ENCODE results near the gene NUTF2.
A peak's percentile ranks its signal among the peaks of the same experiment; 100 is the strongest.
"Not testable (repeated sequence)": the region's sequence is repeated elsewhere in the genome, so short reads cannot be mapped to it uniquely, and the experiment has no call there.

Gene NUTF2

DNA sequence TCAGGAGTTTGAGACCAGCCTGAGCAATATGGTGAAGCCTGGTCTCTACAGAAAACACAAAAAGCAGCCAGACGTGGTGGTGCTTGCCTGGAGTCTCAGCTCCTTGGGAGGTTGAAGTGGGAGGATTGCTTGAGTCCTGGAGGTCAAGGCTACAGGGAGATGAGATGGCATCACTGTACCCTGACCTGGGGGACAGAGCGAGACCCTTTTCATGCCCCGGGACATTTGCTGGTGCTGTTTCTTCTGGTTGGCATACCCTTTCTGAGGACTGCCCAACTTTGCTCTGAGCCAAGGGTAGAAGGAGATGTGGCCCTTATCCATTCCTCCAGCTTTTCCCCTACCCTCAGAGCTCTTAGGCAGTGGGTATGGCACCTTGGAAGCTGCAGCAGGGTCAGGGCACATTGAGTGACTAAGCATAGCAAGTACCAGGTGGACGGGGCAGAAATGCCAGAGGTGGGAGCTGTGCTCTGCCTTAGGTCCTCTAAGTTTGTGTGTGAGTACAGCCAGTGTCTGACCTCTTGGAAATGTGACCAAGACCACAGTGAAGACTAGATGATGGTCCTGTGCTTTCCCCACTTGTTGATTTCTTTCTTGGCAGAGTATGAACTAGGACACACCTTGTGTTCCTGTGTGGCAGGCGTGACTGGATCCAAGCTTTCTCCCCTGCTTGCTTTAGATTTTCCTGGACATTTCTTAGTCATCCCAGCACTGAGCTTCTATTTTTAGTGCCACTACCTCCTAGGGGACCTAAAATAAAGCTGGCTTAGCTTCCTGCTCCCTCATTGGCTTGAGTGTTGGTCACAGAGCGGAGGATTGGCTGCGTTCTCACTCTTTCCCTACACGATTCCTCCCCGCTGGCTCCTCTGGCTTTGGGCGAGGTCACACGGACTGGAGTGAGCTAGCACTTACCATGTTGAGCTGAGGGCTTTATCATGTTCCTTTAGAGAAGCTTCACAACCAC, 16.2 kb downstream of the NUTF2 start:
- DNase-seq (ENCODE audit: low read depth in 3 of 3, low spot score in 1 of 3) = no peak

DNA sequence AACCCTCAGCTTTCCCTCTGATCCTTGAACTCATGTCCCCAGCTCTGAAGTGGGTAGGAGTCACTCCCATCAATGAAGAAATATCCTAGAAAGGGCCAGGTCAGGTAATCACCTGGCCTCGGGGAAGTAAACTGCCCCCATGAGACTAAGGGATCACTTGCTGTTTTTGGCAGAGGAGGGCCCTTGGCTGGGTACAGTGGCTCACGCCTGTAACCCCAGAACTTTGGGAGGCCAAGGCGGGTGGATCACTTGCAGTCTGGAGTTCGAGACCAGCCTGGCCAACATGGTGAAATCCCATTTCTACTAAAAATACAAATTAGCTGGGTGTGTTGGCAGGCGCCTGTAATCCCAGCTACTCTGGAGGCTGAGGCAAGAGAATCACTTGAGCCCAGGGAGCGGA, 17.3 kb downstream of the NUTF2 start:
- DNase-seq (ENCODE audit: low read depth in 3 of 3, low spot score in 1 of 3) = not testable (repeated sequence)

DNA sequence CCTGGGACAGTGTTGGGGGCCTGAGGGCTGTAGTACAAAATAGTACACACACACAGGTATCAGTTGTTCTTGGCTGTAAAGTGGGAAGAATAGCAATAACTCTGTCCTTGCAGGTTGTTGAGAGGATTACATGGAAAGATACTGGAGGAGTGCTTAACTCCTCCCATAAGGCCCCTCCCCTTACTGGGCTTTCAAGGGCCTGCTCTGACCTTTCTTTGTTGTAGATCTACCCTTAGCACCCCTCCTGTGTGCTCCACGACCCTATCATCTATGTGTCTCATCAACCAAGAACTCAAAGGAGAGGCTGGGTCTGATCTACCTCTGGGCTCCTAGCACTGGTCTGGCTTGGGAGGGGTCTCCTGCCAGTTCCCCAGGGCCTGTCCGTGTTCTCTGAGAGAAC, 17.9 kb downstream of the NUTF2 start:
- DNase-seq (ENCODE audit: low read depth in 3 of 3, low spot score in 1 of 3) = no peak

DNA sequence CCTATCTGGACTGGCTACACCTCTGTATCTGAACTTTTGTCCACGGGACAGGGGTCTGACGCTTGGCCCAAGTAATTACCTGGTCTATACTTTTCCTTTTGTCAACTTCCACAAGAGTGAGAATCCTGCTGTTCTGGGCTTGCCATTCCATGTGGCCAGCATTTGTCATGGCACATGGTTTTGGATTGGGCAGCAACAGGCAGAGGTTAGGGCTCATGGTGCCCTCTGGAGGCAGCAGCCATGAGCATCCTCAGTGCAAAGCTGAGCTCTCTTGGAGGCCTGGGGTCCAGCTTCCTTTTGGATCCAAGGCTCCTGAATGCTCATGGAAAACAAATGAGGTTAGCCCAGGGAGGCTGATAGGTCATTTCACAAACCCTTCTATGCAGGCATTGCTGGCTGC, 18.6 kb downstream of the NUTF2 start:
- no peak for DNase-seq (ENCODE audit: low read depth in 3 of 3, low spot score in 1 of 3)

DNA sequence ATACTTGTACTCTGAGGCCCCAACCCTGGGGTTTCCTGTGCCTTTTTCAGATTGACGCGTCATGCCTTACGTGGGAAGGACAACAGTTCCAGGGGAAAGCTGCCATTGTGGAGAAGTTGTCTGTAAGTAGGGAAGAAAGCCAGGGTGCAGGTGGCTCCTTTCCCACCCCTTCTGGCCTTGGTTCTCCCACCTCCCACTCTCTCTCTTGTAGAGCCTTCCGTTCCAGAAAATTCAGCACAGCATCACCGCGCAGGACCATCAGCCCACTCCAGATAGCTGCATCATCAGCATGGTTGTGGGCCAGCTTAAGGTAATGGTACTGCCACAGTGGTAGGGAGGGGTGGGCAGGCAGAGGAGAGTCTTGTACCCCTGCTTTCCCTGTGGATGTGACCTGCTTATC, 21.6 kb downstream of the NUTF2 start:
- no peak for DNase-seq (ENCODE audit: low read depth in 3 of 3, low spot score in 1 of 3)

DNA sequence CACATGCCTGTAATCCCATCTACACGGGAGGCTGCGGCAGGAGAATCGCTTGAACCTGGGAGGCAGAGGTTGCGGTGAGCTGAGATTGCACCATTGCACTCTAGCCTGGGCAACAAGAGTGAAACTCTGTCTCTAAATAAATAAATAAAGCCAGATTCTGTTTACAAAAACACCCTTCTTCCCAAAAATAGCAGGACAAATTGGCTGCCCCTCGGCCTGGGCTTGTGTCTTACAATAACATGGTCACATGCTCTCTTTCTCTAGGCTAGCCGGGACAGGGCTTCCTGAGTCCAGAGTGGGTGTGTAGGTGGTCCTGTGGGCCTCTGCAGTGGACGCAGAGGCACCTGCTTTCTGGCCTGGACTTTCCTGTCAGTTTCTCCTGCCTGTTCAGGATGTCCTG, 22.9 kb downstream of the NUTF2 start:
- no peak for DNase-seq (ENCODE audit: low read depth in 3 of 3, low spot score in 1 of 3)

DNA sequence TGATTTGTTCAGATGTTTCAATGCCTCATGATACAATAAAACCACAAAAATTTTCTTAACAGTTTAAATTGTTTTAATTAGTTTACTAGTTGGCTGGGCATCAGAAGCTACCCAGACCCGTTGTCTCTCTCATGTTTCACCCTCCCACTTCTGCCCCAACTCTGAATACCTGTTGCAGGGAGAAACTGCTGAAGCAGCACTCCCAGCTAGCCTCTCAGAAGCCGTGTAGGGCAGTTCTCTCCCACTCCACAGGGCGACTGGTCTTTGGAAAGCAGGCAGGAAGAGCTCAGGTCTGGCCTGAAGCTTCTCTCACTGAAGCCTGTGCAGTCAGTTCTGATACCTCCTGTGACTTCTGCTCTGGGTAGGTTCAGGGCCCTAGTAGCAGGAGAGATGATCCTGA, 24.5 kb downstream of the NUTF2 start:
- DNase-seq (ENCODE audit: low read depth in 3 of 3, low spot score in 1 of 3) = no peak

DNA sequence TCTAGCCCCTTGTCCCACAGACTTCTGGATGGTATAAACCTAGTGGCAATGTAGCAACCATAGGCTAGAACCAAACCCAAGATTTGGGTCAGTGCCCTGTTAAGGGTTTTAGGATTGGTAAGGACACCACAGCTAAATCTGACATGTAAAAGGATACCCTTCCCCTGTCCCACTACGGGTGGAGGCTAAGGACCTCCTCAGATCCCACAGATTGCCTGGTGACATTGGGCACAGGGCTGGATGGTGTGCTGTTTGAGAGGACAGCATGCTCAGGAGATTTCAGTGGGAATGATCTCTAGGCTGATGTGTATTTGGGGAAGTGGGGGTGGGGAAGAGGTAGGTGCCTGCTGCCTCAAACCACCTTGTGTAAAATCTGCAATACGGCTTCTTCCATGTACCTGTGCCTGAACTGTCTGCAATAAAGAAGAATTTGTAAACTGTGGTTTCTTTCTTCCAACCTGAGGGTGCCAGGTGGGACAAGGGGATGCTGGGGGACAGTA, 25.4 kb downstream of the NUTF2 start:
- DNase-seq (ENCODE audit: low read depth in 3 of 3, low spot score in 1 of 3) = no peak

DNA sequence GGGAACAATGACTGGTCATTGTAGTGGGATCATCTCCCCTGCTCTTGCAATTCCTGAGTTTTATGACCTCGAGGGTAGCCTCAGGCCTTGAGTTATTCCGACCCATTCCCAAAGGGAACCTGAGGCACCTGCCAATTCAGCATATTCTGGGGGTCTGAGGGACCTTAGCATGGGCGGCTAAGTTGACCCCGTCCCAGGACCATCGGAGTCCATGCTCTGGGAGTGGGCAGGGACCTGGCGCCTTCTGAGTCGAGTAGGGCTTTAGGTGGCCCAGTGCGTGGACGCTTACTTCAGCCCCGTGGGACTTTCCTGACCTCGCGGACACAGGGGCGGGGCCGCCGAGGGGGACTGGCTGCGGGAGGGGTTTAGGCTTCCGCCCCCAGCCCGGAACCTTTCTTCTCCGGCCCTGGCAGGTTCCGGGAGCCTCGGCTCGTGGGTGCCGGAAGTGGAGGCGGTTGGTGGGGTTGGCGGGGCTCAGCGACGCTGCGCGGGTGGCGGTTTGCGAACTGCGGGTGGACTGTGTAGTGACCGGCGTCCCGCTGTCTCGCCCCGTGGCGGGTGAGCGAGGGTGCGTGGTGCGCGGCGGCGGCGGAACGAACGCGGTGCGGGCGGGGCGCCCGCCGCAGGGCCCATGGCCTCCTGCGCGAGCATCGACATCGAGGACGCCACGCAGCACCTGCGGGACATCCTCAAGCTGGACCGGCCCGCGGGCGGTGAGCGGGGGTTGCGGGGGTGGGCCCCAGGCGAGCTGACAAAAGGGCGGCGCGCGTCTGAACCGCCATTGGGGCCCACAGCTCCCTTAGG, 26.1 kb downstream of the NUTF2 start, which contains the start of gene EDC4:
Gene EDC4, plus strand, starts transcription at position 422 of the 804 bp plus-strand sequence. Its CDS starts 210 bp downstream, at position 632.
- DNase-seq (ENCODE audit: low read depth in 3 of 3, low spot score in 1 of 3) = peak; percentile 69 to 88 (median 78)

DNA sequence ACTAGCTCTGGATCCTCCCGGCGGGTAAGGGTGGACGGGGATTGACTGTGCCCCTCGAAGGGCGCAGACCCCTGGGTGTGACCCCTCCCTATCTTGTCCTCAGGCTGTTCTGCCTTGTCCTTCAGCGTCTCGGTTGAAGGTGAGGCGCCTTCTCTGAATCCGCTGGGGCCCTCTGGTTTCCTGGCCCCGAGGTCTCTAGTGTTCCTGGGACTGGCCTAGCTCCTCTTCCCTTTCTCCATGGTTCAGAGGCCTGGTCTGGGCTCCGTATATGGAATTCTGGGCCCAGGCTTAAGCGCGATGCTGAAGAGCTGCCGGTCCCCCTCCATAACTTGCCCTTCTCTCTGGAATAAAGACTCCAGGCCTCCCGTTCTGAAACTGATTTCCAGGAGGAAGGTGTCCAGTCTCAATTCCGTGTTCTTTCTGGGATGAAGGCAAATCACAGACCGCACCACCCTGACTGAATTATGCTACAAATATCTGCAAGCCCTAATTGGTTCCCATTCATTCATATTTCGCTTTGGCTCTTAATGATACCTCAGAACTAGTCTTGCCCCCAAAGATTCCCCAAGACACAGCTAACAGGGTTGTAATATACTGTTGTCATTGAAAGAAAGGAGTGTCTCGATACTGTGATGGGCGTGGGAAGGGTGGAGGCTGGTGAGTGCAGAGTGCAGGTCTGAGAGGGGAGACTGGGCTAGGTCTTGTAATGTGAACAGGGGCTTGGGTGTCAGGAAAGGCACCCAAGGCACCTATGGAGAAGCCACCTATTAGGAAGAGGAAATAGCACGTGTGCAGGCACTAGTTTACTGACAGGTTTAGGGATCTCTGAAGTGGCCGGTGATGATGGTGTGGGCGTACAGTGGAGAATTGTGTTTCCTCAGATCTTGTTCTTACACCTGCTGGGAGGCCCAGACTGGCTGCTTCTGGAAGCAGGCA, 27.0 kb downstream of the NUTF2 start:
- DNase-seq (ENCODE audit: low read depth in 3 of 3, low spot score in 1 of 3) = no peak

DNA sequence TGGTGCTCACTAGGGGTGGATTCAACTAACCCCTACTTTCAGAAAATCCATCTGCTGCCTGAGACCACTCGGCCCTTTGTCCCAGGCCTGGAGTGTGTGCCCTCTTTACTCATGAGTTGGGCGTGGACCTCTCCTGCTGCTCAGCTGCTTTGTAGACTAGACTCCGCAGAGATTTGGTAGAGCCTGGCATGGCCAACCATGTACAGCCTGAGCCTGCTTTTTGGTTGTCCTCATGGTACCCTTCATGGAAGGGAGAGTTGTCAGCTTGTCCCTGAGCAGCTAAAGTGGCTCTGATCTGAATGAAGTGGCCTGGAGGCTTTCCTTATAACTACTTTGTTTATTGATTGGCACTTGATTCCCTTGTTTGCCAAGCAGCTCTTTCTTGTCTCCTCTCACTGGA, 27.6 kb downstream of the NUTF2 start:
- no peak for DNase-seq (ENCODE audit: low read depth in 3 of 3, low spot score in 1 of 3)

DNA sequence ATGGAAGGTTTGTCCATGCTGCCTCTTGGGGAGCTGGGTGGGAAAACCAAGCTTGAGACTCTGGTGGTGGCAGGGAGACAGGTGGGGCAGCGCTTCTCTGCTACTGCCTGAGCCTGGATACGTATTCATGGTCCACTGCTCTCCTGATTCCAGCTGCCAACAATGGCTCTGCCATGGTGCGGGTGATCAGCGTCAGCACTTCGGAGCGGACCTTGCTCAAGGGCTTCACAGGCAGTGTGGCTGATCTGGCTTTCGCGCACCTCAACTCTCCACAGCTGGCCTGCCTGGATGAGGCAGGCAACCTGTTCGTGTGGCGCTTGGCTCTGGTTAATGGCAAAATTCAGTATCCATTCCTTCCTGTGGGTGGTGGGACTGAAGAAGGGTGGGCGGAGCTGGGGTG, 30.3 kb downstream of the NUTF2 start:
- DNase-seq (ENCODE audit: low read depth in 3 of 3, low spot score in 1 of 3) = no peak

DNA sequence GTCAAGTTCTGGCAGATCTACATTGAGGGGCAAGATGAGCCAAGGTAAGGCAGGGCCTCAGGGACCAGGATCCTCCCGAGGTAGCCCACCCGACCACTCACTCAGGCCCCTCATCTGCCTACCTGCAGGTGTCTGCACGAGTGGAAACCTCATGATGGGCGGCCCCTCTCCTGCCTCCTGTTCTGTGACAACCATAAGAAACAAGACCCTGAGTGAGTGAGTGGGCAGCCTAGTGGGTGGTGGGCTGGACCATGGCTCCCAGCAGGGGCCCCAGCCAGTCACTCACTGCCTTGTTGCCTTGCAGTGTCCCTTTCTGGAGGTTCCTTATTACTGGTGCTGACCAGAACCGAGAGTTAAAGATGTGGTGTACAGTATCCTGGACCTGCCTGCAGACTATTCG, 31.5 kb downstream of the NUTF2 start:
- no peak for DNase-seq (ENCODE audit: low read depth in 3 of 3, low spot score in 1 of 3)

DNA sequence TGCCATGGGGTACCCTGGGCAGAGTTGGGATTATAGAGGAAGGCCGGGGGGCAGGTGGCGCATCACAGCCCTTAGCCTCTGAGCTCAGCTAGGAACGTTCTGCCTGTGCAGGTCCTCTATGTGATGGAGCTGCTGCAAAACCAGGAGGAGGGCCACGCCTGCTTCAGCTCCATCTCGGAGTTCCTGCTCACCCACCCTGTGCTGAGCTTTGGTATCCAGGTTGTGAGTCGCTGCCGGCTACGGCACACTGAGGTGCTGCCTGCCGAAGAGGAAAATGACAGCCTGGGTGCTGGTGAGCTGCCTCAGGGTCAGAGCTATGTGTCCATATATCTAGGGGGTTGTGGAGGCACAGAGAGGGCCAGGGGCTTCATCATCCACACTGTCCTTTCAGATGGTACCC, 32.1 kb downstream of the NUTF2 start:
- DNase-seq (ENCODE audit: low read depth in 3 of 3, low spot score in 1 of 3) = no peak

DNA sequence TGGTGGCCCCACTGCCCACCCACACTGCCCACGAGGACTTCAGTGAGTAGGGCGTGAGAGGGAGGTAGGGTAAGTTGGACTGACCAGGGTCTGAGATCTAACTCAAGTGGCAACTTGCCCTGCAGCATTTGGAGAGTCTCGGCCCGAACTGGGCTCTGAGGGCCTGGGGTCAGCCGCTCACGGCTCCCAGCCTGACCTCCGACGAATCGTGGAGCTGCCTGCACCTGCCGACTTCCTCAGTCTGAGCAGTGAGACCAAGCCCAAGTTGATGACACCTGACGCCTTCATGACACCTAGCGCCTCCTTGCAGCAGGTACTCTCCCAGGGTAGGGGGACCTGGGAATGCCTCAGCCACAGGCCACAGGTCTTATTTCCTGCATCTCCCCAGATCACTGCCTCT, 32.7 kb downstream of the NUTF2 start:
- no peak for DNase-seq (ENCODE audit: low read depth in 3 of 3, low spot score in 1 of 3)

DNA sequence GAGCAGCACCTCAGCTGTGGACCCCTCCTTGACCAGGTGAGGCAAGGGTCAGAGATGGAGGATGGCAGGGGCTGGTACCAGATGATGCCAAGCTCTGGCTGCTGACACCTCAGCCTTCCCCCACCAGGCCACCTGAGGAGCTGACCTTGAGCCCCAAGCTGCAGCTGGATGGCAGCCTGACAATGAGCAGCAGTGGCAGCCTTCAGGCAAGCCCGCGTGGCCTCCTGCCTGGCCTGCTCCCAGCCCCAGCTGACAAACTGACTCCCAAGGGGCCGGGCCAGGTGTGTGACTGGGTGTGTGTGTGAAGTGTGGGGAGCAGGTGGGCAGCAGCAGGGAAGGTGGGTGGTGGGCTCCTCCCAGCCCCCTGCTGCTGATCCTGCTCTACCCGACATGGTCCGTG, 33.2 kb downstream of the NUTF2 start:
- no peak for DNase-seq (ENCODE audit: low read depth in 3 of 3, low spot score in 1 of 3)

DNA sequence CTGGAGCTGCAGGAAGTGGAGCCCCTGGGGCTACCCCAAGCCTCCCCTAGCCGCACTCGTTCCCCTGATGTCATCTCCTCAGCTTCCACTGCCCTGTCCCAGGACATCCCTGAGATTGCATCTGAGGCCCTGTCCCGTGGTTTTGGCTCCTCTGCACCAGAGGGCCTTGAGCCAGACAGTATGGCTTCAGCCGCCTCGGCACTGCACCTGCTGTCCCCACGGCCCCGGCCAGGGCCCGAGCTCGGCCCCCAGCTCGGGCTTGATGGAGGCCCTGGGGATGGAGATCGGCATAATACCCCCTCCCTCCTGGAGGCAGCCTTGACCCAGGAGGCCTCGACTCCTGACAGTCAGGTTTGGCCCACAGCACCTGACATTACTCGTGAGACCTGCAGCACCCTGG, 33.9 kb downstream of the NUTF2 start:
- no peak for DNase-seq (ENCODE audit: low read depth in 3 of 3, low spot score in 1 of 3)

DNA sequence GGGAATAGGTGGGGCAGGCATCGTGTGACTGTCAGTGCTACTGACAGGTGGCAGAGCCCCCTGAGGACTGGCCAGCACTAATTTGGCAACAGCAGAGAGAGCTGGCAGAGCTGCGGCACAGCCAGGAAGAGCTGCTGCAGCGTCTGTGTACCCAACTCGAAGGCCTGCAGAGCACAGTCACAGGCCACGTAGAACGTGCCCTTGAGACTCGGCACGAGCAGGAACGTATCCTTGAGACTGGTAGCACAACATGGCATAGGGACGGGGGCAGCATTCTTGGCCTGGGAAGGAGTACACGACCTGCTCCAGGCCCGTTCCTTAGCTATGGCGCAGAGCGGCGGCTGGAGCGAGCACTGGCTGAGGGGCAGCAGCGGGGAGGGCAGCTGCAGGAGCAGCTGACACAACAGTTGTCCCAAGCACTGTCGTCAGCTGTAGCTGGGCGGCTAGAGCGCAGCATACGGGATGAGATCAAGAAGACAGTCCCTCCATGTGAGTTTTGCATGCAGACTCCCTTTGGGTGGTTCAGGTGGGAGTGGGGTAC, 35.0 kb downstream of the NUTF2 start:
- no peak for DNase-seq (ENCODE audit: low read depth in 3 of 3, low spot score in 1 of 3)

DNA sequence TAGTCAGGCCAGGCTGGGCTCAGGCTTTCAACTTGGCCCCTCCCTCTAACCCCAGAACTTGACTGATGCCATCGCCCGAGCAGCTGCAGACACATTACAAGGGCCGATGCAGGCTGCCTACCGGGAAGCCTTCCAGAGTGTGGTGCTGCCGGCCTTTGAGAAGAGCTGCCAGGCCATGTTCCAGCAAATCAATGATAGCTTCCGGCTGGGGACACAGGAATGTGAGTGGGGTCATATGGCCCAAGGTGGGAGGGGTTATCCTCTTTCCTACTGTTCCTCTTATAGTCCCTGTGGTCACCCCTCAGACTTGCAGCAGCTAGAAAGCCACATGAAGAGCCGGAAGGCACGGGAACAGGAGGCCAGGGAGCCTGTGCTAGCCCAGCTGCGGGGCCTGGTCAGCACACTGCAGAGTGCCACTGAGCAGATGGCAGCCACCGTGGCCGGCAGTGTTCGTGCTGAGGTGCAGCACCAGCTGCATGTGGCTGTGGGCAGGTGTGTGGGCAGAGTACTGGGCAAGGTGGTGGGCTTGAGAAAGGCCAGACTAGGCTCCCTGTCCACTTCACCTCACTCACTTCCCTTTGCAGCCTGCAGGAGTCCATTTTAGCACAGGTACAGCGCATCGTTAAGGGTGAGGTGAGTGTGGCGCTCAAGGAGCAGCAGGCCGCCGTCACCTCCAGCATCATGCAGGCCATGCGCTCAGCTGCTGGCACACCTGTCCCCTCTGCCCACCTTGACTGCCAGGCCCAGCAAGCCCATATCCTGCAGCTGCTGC, 35.8 kb downstream of the NUTF2 start:
- DNase-seq (ENCODE audit: low read depth in 3 of 3, low spot score in 1 of 3) = no peak
